ENCODE results near the gene RIMBP2.

The RIMBP2 gene

DNA sequence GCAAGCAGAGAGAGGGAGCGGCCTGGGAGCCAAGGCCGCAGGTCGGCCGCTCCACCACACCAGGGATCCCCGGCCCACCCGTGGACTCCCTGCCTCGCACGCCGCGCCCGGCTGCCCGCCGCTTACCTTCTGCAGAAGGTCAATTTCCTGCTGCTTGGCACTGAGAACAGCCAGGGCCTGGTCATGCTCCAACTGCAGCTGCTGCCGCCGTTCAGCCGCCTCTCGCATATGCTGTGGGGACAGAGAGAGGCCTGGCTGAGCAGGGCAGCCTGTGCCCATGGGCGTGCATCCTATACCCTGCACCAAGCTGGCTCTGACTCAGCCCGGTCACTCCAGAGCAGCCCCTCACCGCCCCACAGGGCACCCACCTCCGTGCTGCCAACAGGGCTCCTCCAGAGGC, 237.3 kb downstream of the RIMBP2 start:
- Histone ChIP-seq H3K27me3 (replicated peaks; ENCODE audit: control insufficient read depth, insufficient read depth, low read length, poor library complexity, severe bottlenecking) (peaks cover 4% of the 10 kb centered on the region), H3K9me3 (ENCODE audit: control insufficient read depth, low read length) (no peaks in the 10 kb centered on the region), H3K4me3 (ENCODE audit: insufficient read depth, low read depth, low read length, poor library complexity, severe bottlenecking) (no peak overlapping the region)

DNA sequence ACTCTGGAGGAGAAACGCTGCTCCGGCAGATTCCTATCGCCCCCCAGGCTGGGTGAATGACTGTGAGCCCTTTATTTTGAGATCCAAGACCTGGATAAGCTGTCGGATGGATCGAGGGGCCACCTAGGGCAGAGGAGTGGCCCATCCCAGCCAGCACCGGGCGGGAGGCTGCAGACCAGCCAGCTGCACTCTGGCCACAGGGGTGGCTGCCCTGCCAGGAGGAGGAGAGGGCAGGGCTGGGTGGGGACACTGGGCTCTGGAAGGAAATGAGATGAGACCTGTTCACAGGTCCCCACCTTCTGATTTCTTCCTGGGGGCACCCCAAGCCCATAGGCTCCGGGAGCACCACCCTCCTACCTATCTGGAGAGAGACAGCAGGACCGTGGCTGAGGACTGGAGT, 238.4 kb downstream of the RIMBP2 start:
- Histone ChIP-seq H3K27me3 (replicated peaks; ENCODE audit: control insufficient read depth, insufficient read depth, low read length, poor library complexity, severe bottlenecking) (peaks cover 4% of the 10 kb centered on the region), H3K4me3 (ENCODE audit: insufficient read depth, low read depth, low read length, poor library complexity, severe bottlenecking) (no peak overlapping the region), H3K9me3 (ENCODE audit: control insufficient read depth, low read length) (no peaks in the 10 kb centered on the region), H3K36me3 (ENCODE audit: control insufficient read depth, insufficient read depth, low read length) (no peaks in the 10 kb centered on the region), H3K27ac (ENCODE audit: insufficient read depth, low read length, poor library complexity, severe bottlenecking) (no peak overlapping the region), H3K4me1 (ENCODE audit: control insufficient read depth, insufficient read depth, low read length, poor library complexity, severe bottlenecking) (no peaks in the 10 kb centered on the region)
- DNase-seq = no peak

More for the DNA sequence above, 237.3 kb downstream of the RIMBP2 start:
- no peaks in the 10 kb centered on the region for H3K4me1 ChIP-seq (ENCODE audit: control insufficient read depth, insufficient read depth, low read length, poor library complexity, severe bottlenecking)
- H3K27ac ChIP-seq (ENCODE audit: insufficient read depth, low read length, poor library complexity, severe bottlenecking) = no peak overlapping the region
- no peak for DNase-seq
- H3K36me3 ChIP-seq (ENCODE audit: control insufficient read depth, insufficient read depth, low read length) = no peaks in the 10 kb centered on the region

DNA sequence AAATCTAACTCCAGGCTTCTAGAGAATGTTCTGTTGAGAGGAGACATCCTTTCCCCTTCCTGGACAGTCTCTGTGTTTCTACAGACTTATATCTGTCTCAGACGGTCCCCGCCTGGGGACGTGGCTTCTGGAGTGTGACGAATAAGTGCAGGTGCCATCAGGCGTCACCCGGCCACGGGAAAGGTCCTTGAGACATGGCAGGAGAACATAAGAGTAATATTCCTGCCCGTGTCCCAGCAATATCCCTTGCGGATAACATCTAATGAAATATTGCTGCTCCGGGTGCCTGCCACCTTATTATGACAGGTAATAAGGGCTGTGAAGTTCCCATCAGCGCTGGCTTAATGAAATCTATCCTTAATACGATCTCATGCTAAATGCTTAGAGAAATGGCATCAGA, 238.8 kb downstream of the RIMBP2 start:
- no peak overlapping the region for H3K27ac ChIP-seq (ENCODE audit: insufficient read depth, low read length, poor library complexity, severe bottlenecking)
- no peaks in the 10 kb centered on the region for H3K36me3 ChIP-seq (ENCODE audit: control insufficient read depth, insufficient read depth, low read length)
- no peaks in the 10 kb centered on the region for H3K9me3 ChIP-seq (ENCODE audit: control insufficient read depth, low read length)
- no peaks in the 10 kb centered on the region for H3K4me1 ChIP-seq (ENCODE audit: control insufficient read depth, insufficient read depth, low read length, poor library complexity, severe bottlenecking)
- H3K4me3 ChIP-seq (ENCODE audit: insufficient read depth, low read depth, low read length, poor library complexity, severe bottlenecking) = no peak overlapping the region
- DNase-seq = no peak
- no peaks in the 10 kb centered on the region for H3K27me3 ChIP-seq (replicated peaks; ENCODE audit: control insufficient read depth, insufficient read depth, low read length, poor library complexity, severe bottlenecking)

DNA sequence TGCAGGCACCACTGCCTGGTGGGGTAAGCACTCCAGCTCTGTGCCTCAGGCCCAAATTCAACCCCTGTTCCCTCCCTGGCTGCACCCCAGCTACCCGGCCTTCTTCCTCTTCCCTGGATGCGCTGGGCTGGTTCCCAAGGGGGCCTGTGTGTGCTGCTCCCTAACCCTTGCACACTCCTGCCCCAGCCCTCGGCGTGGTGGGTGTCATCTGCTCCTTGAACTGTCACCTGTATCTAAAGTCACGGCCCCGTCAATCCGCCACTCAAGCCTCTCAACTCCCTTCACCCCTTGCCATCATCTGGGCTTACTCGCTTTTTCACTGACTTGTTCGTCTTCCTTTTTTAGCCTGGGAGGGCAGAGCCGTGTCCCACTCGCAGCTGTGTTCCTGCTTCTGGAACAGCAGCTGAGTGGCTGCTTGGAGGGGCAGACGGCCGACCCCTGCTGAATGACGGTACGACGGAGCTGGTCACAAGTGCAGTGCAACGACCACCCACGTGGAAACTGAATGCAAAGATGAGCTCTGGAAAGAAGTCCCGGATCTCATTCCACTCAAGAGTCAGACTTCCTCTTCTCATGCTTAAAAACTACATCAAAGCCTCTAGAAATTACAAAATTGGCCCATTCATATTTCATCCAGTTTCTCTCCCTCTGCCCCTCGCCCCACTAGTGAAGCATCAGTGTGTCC, 239.5 kb downstream of the RIMBP2 start:
- no peak for DNase-seq
- Histone ChIP-seq H3K4me1 (ENCODE audit: control insufficient read depth, insufficient read depth, low read length, poor library complexity, severe bottlenecking) (no peaks in the 10 kb centered on the region), H3K9me3 (ENCODE audit: control insufficient read depth, low read length) (no peaks in the 10 kb centered on the region), H3K36me3 (ENCODE audit: control insufficient read depth, insufficient read depth, low read length) (no peaks in the 10 kb centered on the region), H3K27ac (ENCODE audit: insufficient read depth, low read length, poor library complexity, severe bottlenecking) (no peak overlapping the region), H3K27me3 (replicated peaks; ENCODE audit: control insufficient read depth, insufficient read depth, low read length, poor library complexity, severe bottlenecking) (no peaks in the 10 kb centered on the region), H3K4me3 (ENCODE audit: insufficient read depth, low read depth, low read length, poor library complexity, severe bottlenecking) (no peak overlapping the region)

DNA sequence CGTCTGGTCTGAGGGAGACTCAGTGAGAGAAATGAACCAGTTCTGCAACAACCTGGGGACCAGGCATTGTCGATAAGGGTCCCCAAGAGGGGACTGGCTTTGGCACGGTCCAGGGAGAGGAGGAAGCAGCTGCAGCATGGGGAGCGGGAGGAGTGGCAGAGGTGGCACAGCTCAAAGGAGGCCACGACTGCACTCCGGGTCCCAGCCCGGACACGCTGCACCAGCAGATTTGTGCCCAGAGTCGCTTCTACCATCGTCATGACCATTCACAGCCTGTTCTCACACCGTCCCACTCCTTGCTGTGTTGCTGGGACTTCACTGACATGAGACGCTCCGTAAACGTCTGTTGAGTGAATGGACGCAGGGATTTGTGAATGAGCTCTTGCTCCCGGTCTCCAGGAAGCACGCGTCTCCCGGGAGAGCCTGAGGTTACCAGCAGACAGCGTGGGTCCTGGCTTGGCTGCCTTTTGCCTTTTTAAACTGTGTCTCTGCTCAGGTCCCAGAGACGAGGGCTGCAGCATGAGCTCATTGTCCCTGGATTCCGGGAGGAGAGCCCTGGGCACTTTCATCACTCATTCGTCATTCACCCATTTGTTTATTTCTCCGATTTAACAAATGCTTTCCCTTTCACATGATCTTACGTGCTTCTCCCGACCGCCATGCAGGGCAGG, 241.4 kb downstream of the RIMBP2 start:
- no peaks in the 10 kb centered on the region for H3K36me3 ChIP-seq (ENCODE audit: control insufficient read depth, insufficient read depth, low read length)
- H3K27me3 ChIP-seq (replicated peaks; ENCODE audit: control insufficient read depth, insufficient read depth, low read length, poor library complexity, severe bottlenecking) = no peaks in the 10 kb centered on the region
- no peaks in the 10 kb centered on the region for H3K9me3 ChIP-seq (ENCODE audit: control insufficient read depth, low read length)
- no peak for DNase-seq
- no peak overlapping the region for H3K27ac ChIP-seq (ENCODE audit: insufficient read depth, low read length, poor library complexity, severe bottlenecking)
- H3K4me3 ChIP-seq (ENCODE audit: insufficient read depth, low read depth, low read length, poor library complexity, severe bottlenecking) = no peak overlapping the region
- H3K4me1 ChIP-seq (ENCODE audit: control insufficient read depth, insufficient read depth, low read length, poor library complexity, severe bottlenecking) = no peaks in the 10 kb centered on the region

DNA sequence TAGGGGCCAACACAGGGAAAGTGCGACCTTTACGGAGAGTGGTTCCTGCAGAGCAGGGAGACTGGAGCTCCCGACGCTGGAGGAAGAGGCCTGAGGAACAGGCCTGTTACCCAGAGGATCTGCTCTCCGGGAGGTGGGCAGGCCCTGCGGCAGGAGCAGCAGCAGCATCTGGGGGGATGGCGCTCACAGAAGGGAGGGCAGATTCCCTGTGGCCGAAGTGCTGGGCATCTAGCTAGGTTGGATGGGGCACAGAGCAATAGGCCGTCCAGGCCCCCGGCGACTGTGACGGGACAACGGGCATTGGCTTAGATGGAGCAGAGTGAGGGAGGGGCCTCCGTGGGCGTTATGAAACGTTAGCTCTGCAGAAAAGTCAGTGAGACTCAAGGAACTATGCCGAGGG, 242.8 kb downstream of the RIMBP2 start:
- H3K4me3 ChIP-seq (ENCODE audit: insufficient read depth, low read depth, low read length, poor library complexity, severe bottlenecking) = no peak overlapping the region
- no peaks in the 10 kb centered on the region for H3K36me3 ChIP-seq (ENCODE audit: control insufficient read depth, insufficient read depth, low read length)
- DNase-seq = no peak
- H3K27ac ChIP-seq (ENCODE audit: insufficient read depth, low read length, poor library complexity, severe bottlenecking) = no peak overlapping the region
- no peaks in the 10 kb centered on the region for H3K9me3 ChIP-seq (ENCODE audit: control insufficient read depth, low read length)
- no peaks in the 10 kb centered on the region for H3K4me1 ChIP-seq (ENCODE audit: control insufficient read depth, insufficient read depth, low read length, poor library complexity, severe bottlenecking)
- H3K27me3 ChIP-seq (replicated peaks; ENCODE audit: control insufficient read depth, insufficient read depth, low read length, poor library complexity, severe bottlenecking) = no peaks in the 10 kb centered on the region

DNA sequence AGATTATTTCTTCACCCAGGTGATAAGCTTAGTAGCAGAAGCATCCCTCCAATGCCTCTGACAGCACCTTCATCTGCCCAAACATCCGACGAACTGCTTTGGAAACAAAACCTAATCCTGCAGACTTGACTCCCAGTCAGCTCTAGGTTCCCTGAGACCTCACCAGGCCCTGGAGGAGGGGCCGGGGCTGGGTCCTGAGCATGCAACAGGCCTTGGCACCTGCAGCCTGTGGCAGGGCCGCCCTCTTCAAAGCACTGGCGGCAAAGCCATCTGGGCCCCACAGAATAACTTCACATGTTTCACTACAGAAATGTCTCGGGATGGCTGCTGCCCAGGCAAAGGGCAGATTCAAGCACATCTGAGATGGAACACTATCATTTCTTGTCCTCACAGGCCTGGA, 245.1 kb downstream of the RIMBP2 start:
- no peaks in the 10 kb centered on the region for H3K36me3 ChIP-seq (ENCODE audit: control insufficient read depth, insufficient read depth, low read length)
- no peaks in the 10 kb centered on the region for H3K4me1 ChIP-seq (ENCODE audit: control insufficient read depth, insufficient read depth, low read length, poor library complexity, severe bottlenecking)
- no peak for DNase-seq
- H3K27ac ChIP-seq (ENCODE audit: insufficient read depth, low read length, poor library complexity, severe bottlenecking) = no peak overlapping the region
- no peaks in the 10 kb centered on the region for H3K27me3 ChIP-seq (replicated peaks; ENCODE audit: control insufficient read depth, insufficient read depth, low read length, poor library complexity, severe bottlenecking)
- no peaks in the 10 kb centered on the region for H3K9me3 ChIP-seq (ENCODE audit: control insufficient read depth, low read length)
- no peak overlapping the region for H3K4me3 ChIP-seq (ENCODE audit: insufficient read depth, low read depth, low read length, poor library complexity, severe bottlenecking)

DNA sequence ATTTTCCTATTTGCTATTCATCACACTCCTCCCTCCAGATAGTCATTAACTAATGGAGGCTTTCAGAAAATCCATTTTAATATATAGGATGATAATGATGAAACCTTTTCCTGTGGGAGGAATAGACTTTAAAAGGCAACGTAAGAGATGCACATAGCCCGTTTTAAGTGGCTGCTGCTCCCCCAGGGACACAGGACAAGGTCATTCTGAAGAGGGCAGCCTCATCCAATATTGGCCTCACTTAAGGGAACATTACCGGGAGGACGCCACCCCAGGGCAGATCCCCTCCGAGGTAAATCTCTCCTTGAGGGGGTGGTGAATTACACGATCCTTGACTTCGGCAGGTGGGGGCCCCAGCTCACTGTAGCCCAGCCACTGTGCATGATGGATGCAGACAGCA, 246.5 kb downstream of the RIMBP2 start:
- Histone ChIP-seq H3K4me1 (ENCODE audit: control insufficient read depth, insufficient read depth, low read length, poor library complexity, severe bottlenecking) (no peaks in the 10 kb centered on the region), H3K36me3 (ENCODE audit: control insufficient read depth, insufficient read depth, low read length) (no peaks in the 10 kb centered on the region), H3K27me3 (replicated peaks; ENCODE audit: control insufficient read depth, insufficient read depth, low read length, poor library complexity, severe bottlenecking) (no peaks in the 10 kb centered on the region), H3K27ac (ENCODE audit: insufficient read depth, low read length, poor library complexity, severe bottlenecking) (no peak overlapping the region), H3K9me3 (ENCODE audit: control insufficient read depth, low read length) (no peaks in the 10 kb centered on the region), H3K4me3 (ENCODE audit: insufficient read depth, low read depth, low read length, poor library complexity, severe bottlenecking) (no peak overlapping the region)
- no peak for DNase-seq

DNA sequence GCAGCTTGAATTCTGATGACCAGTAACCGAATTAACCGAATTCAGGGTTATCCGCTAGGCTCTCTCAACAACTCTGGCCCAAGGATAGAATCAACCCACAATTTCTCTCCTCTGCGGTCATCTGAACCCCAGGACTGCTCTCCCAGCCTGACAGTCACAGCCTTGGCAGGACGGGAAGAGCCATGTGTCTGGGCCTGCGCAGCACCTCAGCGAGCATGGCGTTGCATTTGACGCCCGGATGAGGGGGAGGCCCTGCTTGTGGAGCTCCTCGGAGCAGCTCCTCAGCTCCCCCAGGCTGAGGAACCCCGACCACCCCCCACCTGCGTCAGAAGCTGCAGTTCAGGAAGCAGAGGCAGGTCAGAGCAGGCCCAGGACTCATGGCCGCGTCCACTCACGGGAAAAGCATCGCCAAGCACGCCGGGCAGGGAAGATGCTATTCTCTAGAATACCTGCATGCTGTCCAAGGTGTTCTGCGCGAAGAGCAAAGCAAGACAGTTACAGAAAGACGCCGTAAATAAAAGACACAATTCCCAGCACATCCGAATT, 247.3 kb downstream of the RIMBP2 start:
- H3K27me3 ChIP-seq (replicated peaks; ENCODE audit: control insufficient read depth, insufficient read depth, low read length, poor library complexity, severe bottlenecking) = no peaks in the 10 kb centered on the region
- H3K27ac ChIP-seq (ENCODE audit: insufficient read depth, low read length, poor library complexity, severe bottlenecking) = no peak overlapping the region
- H3K4me3 ChIP-seq (ENCODE audit: insufficient read depth, low read depth, low read length, poor library complexity, severe bottlenecking) = no peak overlapping the region
- H3K4me1 ChIP-seq (ENCODE audit: control insufficient read depth, insufficient read depth, low read length, poor library complexity, severe bottlenecking) = no peaks in the 10 kb centered on the region
- no peak for DNase-seq
- H3K9me3 ChIP-seq (ENCODE audit: control insufficient read depth, low read length) = no peaks in the 10 kb centered on the region
- H3K36me3 ChIP-seq (ENCODE audit: control insufficient read depth, insufficient read depth, low read length) = no peaks in the 10 kb centered on the region

DNA sequence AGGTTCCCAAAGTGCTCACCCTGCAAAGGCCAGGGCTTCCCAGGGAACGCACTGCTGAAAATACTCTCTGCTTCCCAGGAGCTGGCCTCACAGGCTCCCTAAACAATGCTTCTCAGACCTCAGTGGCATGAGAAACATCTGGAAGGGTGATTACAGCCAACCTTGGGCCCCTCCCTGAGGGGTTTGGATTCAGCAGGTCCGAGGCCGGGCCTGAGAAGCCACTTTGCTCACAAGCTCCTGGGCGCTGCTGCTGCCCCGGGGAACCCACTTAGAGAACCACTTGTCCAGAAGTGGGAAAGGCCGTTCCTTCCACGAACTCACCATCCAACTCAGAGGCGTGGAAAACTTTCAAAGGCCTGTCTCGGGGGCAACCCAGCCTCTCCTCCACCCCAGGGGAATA, 247.9 kb downstream of the RIMBP2 start:
- Histone ChIP-seq H3K27me3 (replicated peaks; ENCODE audit: control insufficient read depth, insufficient read depth, low read length, poor library complexity, severe bottlenecking) (no peaks in the 10 kb centered on the region), H3K9me3 (ENCODE audit: control insufficient read depth, low read length) (no peaks in the 10 kb centered on the region), H3K4me3 (ENCODE audit: insufficient read depth, low read depth, low read length, poor library complexity, severe bottlenecking) (no peak overlapping the region), H3K4me1 (ENCODE audit: control insufficient read depth, insufficient read depth, low read length, poor library complexity, severe bottlenecking) (no peaks in the 10 kb centered on the region), H3K36me3 (ENCODE audit: control insufficient read depth, insufficient read depth, low read length) (no peaks in the 10 kb centered on the region), H3K27ac (ENCODE audit: insufficient read depth, low read length, poor library complexity, severe bottlenecking) (no peak overlapping the region)
- DNase-seq = no peak
